Inferior parietal cortex (tissue), 1 donor: ENCODE data around the gene HHAT.

ENCODE experiments used
- DNase-seq: peaks from one replicate; pipeline ENCODE4 v3.0.0-alpha.2; 2016; ENCODE audit errors: extremely low spot score

The HHAT gene

GRCh38 chr1:210487021-210487420 is 158.3 kb downstream of the HHAT start:
- DNase-seq: no peak

DNA sequence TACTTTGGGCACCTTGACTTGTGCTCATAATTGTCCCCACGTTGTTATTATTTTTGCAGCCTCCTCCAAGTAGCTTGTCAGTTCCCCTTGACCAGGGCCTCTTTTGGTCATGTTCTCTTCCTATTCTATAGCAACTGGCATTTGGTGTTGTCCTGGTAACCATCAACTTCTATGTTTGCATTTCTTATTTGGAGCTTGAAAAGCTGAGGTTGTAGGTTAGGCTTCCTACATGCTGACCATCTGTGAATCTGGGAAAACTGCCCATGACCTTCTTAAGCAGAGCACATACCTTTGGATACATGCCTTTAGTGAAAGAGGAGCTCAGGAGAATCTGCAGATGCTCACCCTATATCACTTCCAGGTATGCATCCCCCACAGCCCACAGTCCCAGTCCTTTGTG is 160.8 kb downstream of the HHAT start:
- no peak for DNase-seq

- DNase-seq: no peak
These were observed 162.1 kb downstream of the HHAT start for GRCh38 chr1:210490781-210491180.

DNA sequence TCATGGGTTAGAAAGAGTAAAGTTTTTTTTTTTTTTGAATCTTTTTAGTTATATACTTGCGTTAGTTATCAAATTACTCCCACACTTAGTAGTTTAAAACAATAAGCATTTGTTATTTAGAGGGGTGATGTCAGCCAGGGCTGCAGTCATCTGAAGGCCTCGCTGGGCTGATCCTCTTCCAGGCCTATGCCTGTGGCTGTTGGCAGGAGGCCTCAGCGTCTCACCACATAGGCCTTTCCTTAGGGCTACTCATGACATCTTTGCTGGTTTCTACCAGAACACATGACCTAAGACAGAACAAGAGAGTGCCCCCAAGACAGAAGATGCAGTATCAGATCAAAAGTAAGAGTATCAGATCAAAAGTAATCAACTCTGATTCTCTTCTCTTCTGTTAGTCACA is 167.4 kb downstream of the HHAT start:
- DNase-seq: no peak

DNA sequence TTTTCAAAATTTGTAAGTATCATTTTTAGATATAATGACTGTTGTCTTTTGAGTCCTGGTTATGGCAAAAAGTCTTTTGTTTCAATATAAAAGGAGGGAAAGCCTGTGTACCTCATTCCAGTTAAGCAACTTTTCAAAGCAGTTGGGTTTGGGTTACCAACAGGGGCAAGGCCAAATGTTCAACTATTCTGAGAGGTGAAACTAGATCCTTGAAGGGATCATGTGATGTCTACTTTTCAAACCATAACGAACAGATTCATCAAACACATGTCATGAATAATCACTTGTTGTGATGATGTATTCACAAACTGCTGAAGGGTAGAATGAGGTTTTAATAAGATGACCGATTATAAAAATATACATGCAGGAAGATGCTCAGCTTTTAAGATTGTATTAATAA is 171.3 kb downstream of the HHAT start:
- no peak for DNase-seq

GRCh38 chr1:210500831-210501230 is 172.1 kb downstream of the HHAT start:
- no peak for DNase-seq

- no peak for DNase-seq
These were observed 175.6 kb downstream of the HHAT start for GRCh38 chr1:210504286-210504685.

DNA sequence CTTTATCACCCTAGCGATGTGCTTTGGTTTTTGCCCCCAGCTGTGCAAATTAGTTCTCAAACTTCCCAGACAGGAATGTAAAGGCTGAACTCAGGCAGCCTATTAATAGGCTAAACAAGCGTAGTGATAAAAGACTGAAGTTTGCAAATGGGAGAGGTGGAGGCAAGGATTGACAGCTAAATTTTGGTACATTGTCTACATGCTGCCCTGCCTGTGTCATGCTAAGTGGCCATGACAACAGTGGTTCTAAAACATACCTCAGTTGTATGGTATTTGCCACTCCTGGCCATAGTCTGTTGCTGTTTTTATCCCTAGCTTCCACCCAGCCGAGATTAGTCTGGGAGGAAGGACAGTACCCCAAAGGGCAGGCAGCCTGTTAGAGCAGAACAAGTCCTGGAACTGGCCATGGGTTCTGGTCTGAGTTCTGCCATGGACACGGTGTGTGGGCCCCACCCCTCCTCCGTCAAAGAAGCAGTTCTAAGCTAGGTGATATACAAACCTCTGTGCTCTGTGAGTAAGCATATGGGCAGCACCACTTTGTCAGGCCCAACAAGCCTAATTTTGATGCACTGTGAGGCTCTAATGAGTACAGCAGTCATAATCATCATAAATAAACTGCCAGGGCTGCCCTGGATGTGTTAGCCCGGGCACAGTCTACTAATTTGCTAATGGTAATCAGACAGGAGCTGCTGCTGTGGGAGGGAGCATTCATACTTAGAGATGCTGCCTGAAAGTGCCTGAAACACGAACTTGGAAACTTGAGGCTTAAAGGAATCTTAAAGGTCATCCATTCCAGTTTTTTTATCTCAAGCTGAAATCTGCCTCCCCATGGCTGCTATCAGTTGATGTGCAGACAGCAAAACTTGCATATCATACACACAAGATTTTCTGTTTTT is 177.1 kb downstream of the HHAT start:
- DNase-seq: no peak

DNA sequence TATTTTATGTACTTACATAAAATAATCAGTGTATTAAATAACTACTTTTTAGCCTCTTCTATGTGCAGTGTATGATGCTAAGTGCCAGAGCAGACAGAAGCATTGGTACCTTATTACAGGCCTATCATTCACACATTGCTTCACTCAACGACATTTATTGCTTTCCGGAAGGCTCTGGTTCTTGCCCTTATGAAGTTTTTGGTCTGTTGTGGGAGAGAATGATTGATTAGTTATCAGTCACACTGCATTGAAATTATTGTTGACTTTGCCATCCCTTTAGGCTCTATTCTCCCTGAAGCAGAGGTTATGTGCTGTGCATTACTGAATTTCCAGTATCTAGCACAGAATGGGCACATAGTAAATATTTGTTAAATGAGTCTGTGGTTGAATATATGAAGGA is 178.0 kb downstream of the HHAT start:
- DNase-seq: no peak

GRCh38 chr1:210516092-210516656 is 187.5 kb downstream of the HHAT start:
- no peak for DNase-seq

GRCh38 chr1:210516697-210517459 is 188.2 kb downstream of the HHAT start:
- no peak for DNase-seq

DNA sequence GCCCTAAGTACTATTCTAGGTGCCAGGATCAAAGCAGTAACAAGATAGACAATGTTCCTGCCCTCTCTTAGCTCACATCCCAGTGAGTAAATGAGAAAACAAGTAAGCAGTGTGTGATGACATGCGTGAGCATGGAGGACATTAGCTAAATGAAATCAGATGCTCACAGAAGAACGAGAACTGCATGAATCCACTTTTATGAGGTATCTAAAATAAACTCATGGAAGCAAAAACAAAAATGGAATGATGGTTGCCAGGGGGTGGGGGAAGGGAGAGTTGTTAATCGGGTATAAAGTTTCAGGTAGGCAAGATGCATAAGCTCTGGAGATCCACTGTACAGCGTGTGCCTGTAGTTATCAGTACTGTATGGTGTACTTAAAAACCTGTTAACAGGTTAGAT is 195.1 kb downstream of the HHAT start:
- DNase-seq: no peak

DNA sequence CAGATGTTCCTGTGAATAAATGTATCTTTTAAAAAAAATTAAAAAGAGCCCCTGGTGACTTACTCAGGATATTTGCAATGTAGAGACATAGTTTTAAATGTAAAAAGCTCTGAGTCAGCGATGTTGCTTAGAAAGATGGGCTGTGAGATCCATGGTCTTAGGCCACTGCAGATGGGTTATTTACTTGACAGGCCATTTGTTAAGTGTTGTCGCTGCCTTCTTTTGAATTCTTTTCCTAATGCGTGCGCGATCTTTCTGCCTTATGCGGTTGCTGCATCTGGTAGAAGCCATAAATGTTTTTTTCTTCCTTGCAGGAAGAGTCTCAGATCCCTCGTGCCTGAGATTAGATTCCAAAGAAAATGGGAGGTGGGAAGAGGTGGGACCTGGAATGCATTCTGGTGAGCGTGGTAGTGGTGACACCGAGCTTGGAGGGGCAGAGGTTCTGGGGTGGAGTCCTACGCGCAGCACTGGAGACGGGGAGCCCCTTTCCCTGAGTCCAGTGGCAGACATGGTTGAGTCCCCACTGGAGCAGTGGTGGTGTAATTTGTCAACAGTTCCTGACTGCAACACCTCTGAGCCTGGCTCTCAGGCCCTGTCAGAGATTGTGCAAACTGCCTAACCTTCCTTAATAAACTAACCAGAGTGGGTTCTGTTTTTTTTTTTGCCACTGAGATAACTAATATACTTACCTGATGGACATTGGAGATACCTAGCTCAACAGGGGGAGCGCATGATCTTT is 197.2 kb downstream of the HHAT start:
- DNase-seq: no peak

DNA sequence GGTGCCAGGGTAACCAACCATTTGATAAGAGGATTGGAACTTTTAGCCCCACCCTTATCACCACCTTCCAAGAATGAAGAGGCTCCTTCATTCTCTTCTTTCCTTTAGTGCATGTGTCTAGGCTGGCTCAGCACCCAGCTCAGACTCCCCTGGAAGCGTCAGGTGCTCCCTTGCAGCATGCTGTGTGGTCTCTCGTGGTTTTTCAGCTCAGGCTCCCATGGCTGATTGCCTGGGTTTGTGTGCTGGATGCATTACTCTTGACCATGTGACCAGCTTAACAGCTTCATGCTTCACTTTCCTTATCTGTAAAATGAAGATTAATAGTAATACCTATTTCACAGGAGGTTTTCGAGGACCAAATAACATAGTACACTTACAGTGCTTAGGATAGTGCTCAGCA is 198.4 kb downstream of the HHAT start:
- DNase-seq: no peak

- DNase-seq: no peak
These were observed 202.9 kb downstream of the HHAT start for GRCh38 chr1:210531475-210532222.

- no peak for DNase-seq
These were observed 203.5 kb downstream of the HHAT start for GRCh38 chr1:210532223-210532598.

GRCh38 chr1:210535761-210536160 is 207.1 kb downstream of the HHAT start:
- DNase-seq: no peak

- no peak for DNase-seq
These were observed 207.7 kb downstream of the HHAT start for GRCh38 chr1:210536254-210536961.

- no peak for DNase-seq
These were observed 211.6 kb downstream of the HHAT start for GRCh38 chr1:210540288-210540687.

GRCh38 chr1:210541680-210542358 is 213.1 kb downstream of the HHAT start:
- DNase-seq: no peak
